Nephron progenitor cell (in vitro differentiated cells): Measurements from ENCODE around the gene ESRRG.
A peak's percentile ranks its signal among the peaks of the same experiment; 100 is the strongest.

Source experiments
- DNase-seq: peaks from one replicate; pipeline ENCODE4 v3.0.0; 2021
- H3K27ac Mint-ChIP-seq: 2 replicates; pipeline ENCODE4 v1.8.0; 2021; ENCODE audit warnings: mild to moderate bottlenecking, moderate library complexity, mixed read lengths
- H3K27me3 Mint-ChIP-seq: 2 replicates; pipeline ENCODE4 v1.8.0; 2021; ENCODE audit warnings: mild to moderate bottlenecking, low read depth, mixed read lengths; ENCODE audit not compliant: poor library complexity
- H3K36me3 Mint-ChIP-seq: 2 replicates; pipeline ENCODE4 v1.8.0; 2021; ENCODE audit warnings: low read depth, mixed read lengths
- H3K4me1 Mint-ChIP-seq: 2 replicates; pipeline ENCODE4 v1.8.0; 2021; ENCODE audit warnings: mixed read lengths
- H3K4me3 Mint-ChIP-seq: 2 replicates; pipeline ENCODE4 v1.8.0; 2021; ENCODE audit warnings: mild to moderate bottlenecking, moderate library complexity, mixed read lengths
- H3K9me3 Mint-ChIP-seq: 2 replicates; pipeline ENCODE4 v1.8.0; 2021; ENCODE audit warnings: mild to moderate bottlenecking, moderate library complexity, mixed read lengths
- CTCF ChIP-seq: fragments of 200-600 bp; sonication (generic); IDR thresholded peaks from 2 replicates; pipeline ENCODE4 v1.5.0; 2021; ENCODE audit warnings: antibody characterized with exemption

The ESRRG gene

GRCh38 chr1:216682752-216683151 is 40.5 kb downstream of the ESRRG start:
- TF ChIP-seq CTCF = no peak
- H3K27me3 Mint-ChIP-seq = peaks cover 6% of the 10 kb centered on the region
- H3K36me3 Mint-ChIP-seq = no peaks in the 10 kb centered on the region
- peak overlapping the region; percentile 44 for H3K4me3 Mint-ChIP-seq
- H3K4me1 Mint-ChIP-seq = peaks cover 64% of the 10 kb centered on the region
- no peaks in the 10 kb centered on the region for H3K9me3 Mint-ChIP-seq
- H3K27ac Mint-ChIP-seq = no peak overlapping the region
- DNase-seq = peak; percentile 13

- DNase-seq = no peak
- H3K27me3 Mint-ChIP-seq = peaks cover 2% of the 10 kb centered on the region
- no peaks in the 10 kb centered on the region for H3K36me3 Mint-ChIP-seq
- no peaks in the 10 kb centered on the region for H3K9me3 Mint-ChIP-seq
- no peak for TF ChIP-seq CTCF
- peaks cover 45% of the 10 kb centered on the region for H3K4me1 Mint-ChIP-seq
- H3K27ac Mint-ChIP-seq = peak overlapping the region; percentile 60
- no peak overlapping the region for H3K4me3 Mint-ChIP-seq
These were observed 44.1 kb downstream of the ESRRG start for GRCh38 chr1:216679108-216679507.

- peaks cover 2% of the 10 kb centered on the region for H3K27me3 Mint-ChIP-seq
- no peak for DNase-seq
- no peaks in the 10 kb centered on the region for H3K36me3 Mint-ChIP-seq
- no peak for TF ChIP-seq CTCF
- no peaks in the 10 kb centered on the region for H3K9me3 Mint-ChIP-seq
- H3K27ac Mint-ChIP-seq = no peak overlapping the region
- H3K4me1 Mint-ChIP-seq = no peaks in the 10 kb centered on the region
- no peak overlapping the region for H3K4me3 Mint-ChIP-seq
These were observed 52.9 kb downstream of the ESRRG start for GRCh38 chr1:216670118-216670883.

- no peak overlapping the region for H3K4me3 Mint-ChIP-seq
- no peak overlapping the region for H3K27ac Mint-ChIP-seq
- DNase-seq = no peak
- no peaks in the 10 kb centered on the region for H3K36me3 Mint-ChIP-seq
- H3K27me3 Mint-ChIP-seq = no peaks in the 10 kb centered on the region
- TF ChIP-seq CTCF = no peak
- H3K9me3 Mint-ChIP-seq = no peaks in the 10 kb centered on the region
- H3K4me1 Mint-ChIP-seq = peaks cover 12% of the 10 kb centered on the region
These were observed 56.8 kb downstream of the ESRRG start for GRCh38 chr1:216666441-216666840.

GRCh38 chr1:216665856-216666255 is 57.4 kb downstream of the ESRRG start:
- Mint-ChIP-seq H3K36me3 (no peaks in the 10 kb centered on the region), H3K9me3 (no peaks in the 10 kb centered on the region), H3K27ac (no peak overlapping the region), H3K4me1 (peaks cover 12% of the 10 kb centered on the region), H3K4me3 (no peak overlapping the region), H3K27me3 (no peaks in the 10 kb centered on the region)
- DNase-seq = no peak
- TF ChIP-seq CTCF = no peak

- Mint-ChIP-seq H3K4me3 (no peak overlapping the region), H3K27ac (no peak overlapping the region), H3K9me3 (no peaks in the 10 kb centered on the region), H3K4me1 (peaks cover 12% of the 10 kb centered on the region), H3K36me3 (no peaks in the 10 kb centered on the region), H3K27me3 (no peaks in the 10 kb centered on the region)
- TF ChIP-seq CTCF = no peak
- DNase-seq = no peak
These were observed 57.8 kb downstream of the ESRRG start for GRCh38 chr1:216665406-216665805.
